Peyer's patch (tissue), 4 donors: ENCODE measurements around the gene ACADL.

Experiments used
- POLR2A ChIP-seq, 2 donors: fragments of 450-650 bp; IDR thresholded peaks; one replicate each; pipeline ENCODE4 v1.5.1; 2017; ENCODE audit warnings: antibody characterized with exemption in 2 of 2, mild to moderate bottlenecking in 2 of 2, moderate library complexity in 2 of 2
- TF ChIP-seq, protein P1 (sequence below), 6 experiments: fragments of 450-650 bp in 4 of 6; fragments of 200-600 bp in 2 of 6; sonication (generic) in 1 of 6; IDR thresholded peaks; one replicate each; pipeline ENCODE4 v1.5.1; 2017 to 2019; ENCODE audit warnings: antibody characterized with exemption in 6 of 6, mild to moderate bottlenecking in 3 of 6, moderate library complexity in 1 of 6

DNA sequence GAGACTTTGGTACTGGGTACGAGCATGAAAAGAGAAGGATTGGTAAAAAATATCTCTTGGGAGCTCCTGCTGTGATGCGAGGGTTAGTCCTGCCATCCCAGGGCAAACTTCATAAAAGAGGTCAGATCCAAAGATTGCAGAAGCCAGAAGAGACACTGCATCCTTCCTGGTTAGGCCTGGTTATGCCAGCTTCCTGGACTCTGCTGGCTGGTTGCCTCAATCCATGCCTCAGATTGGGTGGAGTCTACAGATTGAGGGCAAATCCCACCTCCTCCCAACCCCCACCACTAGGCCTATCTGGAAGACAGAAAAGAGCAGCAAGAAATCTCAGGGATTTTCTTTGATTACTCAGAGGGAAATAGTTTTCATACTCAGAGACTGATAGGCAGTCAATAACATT lies 5.3 kb upstream of the ACADL start:
- TF ChIP-seq, protein P1, sequence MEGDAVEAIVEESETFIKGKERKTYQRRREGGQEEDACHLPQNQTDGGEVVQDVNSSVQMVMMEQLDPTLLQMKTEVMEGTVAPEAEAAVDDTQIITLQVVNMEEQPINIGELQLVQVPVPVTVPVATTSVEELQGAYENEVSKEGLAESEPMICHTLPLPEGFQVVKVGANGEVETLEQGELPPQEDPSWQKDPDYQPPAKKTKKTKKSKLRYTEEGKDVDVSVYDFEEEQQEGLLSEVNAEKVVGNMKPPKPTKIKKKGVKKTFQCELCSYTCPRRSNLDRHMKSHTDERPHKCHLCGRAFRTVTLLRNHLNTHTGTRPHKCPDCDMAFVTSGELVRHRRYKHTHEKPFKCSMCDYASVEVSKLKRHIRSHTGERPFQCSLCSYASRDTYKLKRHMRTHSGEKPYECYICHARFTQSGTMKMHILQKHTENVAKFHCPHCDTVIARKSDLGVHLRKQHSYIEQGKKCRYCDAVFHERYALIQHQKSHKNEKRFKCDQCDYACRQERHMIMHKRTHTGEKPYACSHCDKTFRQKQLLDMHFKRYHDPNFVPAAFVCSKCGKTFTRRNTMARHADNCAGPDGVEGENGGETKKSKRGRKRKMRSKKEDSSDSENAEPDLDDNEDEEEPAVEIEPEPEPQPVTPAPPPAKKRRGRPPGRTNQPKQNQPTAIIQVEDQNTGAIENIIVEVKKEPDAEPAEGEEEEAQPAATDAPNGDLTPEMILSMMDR (IDR thresholded peaks at IDR 0.05) = no peak
- TF ChIP-seq POLR2A (IDR thresholded peaks at IDR 0.05) = no peak
